Muscle of arm (tissue), 12 donors: ENCODE measurements around the gene FAM3D. TPM values are rescaled to one million over a fixed set of nuclear protein-coding genes. Genes with fewer than 3 reads are reported as not detected.

ENCODE experiments used
- DNase-seq: peaks from one replicate; pipeline ENCODE4 v3.0.0-alpha.2; 2013
- polyA plus RNA-seq, 12 donors: library from polyadenylated mRNA; unstranded; fragments of 120-200 nt; gene quantifications; one replicate each; pipeline ENCODE4 v1.2.1, GENCODE V29; 2013; ENCODE audit not compliant: insufficient read length in 12 of 12

The FAM3D gene
- polyA plus RNA-seq, 12 donors, result 0.27 to 25.6 (median 4.8) TPM; not detected in 7

DNA sequence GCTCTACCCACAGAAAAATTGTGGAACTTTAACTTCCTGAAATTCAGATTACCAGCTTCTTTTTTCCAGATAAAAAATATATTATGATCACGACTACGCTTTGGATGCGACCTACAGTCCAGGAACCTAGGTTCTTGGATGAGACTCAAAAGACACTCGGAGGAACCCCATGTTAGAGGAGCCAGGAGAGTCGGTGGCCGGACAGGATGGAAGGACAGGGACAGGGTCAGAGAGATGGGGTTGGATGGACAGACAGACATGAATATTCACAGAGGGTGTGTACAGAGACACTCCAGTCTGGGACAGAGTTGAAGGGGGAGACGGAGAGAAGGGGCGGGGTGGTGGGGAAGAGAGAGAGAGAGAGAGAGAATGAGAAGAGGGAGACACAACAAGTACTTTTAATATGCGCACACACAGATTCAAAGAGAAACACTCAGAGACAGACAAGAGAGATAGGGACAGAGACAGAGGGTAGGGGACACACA lies 9.5 kb downstream of the FAM3D start:
- DNase-seq, result no peak

DNA sequence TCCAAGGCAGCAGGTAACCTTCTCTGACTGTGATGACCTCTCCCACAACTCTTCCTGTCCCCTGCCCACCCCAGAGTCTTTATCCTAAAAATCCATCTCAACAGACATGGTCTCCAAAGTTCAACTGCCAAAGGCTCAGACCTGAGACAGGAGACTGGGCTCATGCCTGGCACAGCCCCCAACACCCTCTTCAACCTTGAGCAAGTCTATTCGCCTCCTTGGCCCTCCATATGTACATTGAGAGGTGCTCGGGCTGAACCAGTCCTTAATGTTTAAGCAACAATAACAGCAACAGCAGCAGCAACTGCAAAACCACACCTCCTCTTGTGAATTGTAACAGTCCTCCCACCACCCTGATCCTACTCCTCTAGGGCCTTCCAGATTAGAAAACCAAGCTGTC lies 9.9 kb downstream of the FAM3D start:
- DNase-seq, result no peak

DNA sequence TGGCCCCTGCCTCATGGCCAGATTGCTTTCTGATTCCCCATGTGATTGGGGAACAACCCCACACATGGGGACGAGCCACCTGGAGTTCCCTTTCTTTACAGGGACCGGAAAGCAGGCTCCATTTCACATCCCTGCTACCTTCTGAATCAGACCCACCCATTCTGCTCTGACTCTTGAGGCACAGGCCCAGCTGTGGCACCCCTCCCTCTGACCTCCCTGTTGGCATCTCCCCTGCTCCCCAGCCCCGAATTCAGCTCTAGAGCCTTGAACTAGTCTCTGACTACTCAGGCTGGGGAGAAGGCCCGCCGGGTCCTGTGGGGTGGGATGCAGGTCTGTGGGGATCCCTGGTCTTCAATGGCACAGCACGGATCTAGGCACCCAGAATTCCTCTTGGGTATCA lies 12.1 kb downstream of the FAM3D start:
- DNase-seq, result no peak

DNA sequence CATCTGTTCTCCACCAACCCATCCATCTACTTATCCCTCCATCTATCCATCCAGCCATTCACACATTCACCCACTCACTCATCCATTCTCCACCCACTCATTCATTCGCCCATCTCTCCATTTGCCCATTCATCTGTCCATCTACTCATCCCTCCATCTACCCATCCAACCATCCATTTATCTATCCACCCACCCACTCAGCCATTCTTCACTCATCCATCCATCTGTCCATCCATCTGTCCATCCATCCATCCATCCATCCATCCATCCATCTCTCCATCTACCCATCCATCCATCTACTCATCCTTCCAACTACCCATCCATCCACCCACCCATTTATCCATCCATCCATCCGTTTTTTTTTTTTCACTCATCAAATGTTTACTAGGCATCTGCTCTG lies 13.9 kb downstream of the FAM3D start:
- DNase-seq, result no peak

DNA sequence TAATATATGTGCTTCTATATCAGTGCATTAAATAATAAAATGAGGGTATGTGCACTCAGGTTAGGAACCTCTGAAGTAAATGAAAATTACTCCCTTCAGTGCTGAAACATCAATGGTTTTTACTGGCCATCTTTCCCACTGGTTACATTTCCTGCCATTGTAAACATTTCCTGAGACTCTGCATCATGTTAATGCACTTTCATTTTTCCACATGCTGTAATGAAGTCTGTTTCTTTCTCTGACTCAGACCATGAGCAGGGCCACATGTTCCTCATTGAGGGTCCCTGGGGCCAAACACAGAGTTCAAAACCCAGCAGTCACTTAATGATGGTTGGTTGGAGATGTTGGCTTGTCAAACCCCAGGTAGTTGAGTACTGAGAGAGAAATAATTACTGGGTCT lies 15.3 kb downstream of the FAM3D start:
- DNase-seq, result no peak

DNA sequence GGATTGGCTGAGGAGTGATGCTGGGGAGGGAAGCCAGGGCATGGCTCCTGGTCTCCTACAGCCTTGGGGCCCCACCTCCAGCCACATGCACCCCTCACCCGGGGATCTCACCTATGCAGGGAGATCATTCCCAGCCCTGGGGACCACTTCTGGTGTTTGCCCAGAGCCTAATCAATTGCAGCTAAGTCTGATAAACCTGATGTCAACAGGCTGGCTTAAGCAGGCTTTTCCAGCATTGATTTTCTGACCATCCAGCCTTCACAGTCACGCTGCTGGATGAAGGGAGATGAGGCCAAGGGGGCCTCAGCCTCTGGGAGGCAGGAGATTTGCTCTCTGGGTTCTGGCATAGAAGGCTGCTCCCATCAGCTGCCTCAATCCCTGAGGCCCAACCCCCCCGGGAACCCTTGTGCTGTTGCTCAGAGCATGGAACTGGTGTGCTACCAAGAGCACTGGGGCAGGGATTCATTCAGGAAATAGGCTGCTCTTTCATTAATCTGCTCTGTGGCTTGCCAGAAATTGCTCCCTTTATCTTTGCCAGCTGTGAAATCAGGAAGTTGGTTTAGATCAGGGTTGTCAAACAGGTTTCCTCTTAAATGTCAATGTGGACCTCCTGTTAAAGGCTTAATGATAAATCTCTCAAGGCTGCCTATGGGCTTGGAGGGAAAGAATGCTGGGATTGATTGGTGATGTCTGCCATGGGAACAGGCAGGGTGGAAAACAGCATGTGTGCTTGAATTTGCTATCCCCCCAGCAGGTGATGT lies 19.0 kb downstream of the FAM3D start:
- no peak for DNase-seq

DNA sequence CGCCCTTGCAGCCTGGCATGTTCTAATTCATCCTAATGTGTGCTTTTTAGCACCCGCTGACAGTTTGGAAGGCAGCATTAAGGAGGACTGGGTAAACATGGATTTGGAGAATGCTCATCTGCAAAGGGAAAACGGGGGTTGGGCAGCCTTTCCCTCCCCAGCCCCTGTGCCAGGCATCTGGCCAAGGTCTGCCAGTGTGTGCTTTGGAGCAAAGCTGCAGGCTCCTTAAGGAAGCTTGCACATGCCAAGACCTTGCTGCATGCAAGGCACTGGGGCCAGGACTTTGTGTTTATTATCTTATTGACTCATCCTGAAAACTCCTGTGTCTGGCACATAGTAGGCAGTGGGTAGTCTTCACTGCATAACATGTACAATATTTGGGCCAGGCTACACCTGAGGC lies 20.1 kb downstream of the FAM3D start:
- no peak for DNase-seq

DNA sequence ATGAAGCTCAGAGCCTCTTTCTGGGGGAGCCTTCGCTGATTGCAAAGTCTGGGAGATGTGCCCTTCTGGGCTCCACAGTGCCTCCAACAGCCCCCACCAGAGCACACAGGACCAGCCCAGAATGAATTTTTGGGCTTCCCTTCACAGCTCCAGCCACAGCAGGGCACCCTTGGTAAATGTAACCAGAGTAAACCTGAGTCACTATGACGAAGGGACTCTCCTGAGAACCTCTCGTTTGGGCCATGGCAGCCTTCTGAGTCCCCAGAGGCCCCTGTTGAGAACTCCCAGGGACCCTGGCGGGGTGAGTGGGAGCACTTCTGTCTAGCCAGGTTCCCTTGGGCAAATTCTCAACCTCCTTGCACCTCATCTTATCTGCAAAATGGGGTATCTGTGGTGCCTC lies 20.8 kb downstream of the FAM3D start:
- no peak for DNase-seq

DNA sequence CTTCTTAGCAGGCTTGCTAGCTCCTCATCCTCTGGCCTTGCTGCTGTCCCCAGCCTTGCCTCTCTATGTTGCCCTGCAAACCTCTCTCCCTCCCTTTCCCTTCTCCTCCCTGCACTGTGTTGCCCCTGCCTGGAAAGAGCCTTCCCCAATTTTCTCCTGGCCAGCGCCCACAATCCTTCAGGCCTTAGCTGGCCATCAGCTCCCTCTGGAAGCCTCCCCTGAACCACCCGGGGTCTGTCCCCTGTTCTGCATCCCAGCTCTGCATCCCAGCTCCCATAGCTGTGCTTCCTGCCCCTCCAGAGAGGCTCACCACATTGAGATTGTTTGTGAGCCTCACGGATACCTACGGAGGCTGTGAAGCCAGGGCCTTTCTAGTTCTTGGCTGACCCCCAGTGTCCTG lies 23.7 kb downstream of the FAM3D start:
- no peak for DNase-seq

DNA sequence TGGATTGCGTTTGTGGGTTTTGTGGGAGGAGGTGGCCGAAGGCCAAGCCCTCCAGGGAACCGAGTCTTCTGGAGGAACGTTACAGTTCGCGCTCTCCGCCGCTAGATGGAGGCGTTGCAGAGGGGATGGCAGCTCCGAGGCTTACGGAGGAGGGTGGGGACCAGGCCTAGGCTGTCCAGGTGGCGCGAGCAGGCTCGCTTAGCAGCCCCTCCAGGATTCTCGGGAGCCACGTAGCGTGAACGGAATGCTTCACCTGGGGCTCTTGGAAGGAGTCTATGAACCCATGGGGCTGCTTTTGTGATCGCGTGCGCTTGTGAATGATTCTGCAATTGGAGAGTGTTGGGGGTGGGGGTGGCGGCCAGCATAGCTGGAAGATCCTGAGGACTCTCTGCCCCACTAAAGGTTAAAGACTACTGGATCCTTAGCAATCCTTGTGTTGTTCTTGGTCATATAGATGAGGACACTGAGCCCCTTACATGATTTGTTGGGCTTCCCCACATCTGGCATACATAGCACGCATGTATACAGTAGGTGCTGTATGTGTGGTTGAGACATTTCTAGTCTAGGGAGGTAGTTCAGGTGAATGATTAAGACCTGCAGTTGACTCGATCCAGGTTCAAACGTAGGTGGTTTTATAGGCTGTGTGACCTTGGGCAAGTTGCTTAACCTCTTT lies 25.7 kb downstream of the FAM3D start:
- peak; percentile 69 for DNase-seq

DNA sequence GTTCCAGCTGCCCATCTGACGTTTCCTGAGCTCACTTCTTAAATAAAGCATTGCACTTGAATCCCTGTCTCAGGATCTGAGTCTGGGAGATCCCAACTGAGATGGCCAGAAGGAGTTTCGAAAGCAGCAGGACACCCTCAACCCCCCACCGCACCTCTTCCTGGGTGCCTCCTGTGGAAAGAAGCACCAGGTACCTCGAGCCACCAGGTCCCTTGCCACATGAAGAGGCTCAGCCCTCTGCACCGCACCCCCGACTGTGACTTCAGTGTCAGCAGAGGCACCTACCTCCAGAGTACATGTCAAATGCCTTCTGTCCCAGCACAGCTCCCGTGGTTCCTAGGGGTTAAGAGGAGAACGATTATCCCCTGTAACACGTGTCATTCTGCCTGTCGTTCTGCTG lies 26.7 kb downstream of the FAM3D start:
- no peak for DNase-seq

DNA sequence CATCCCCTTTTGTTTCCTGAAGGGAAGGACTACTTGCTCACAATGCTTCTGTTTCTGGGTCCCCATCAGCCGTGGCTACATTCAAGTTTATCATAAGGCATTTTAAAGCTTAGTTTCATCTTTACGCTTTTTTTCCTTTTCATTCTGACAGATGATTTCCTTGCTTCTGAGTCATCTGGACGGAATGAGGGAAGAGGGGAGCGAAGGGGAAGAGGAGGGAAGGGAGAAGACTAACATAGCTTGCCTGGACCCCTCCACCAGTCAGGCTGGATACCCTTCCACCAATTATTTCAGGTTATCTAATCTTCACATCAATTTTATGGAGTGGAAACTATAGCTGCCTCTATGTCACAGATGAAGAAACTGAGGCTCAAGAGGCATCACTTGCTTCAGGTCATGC lies 27.6 kb downstream of the FAM3D start:
- no peak for DNase-seq

DNA sequence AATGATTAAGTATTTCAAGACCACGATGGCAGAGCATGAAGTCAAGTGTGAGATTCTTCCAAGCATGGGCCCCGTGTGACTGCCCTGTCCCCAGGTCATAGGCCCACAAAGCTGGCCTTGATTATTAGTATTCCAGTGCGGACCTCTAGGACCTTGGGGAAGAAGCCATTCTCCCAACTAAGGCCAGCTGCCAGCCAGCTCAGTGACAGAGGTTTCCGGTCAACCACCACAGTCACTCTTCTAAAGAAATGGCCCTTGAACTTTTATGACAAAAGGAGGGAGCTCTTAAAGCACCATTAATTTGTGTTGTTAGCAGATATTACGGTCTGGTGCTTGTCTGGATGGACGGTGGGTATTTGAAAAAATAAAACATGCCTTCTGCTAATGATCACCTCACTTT lies 28.0 kb downstream of the FAM3D start:
- DNase-seq, result no peak

DNA sequence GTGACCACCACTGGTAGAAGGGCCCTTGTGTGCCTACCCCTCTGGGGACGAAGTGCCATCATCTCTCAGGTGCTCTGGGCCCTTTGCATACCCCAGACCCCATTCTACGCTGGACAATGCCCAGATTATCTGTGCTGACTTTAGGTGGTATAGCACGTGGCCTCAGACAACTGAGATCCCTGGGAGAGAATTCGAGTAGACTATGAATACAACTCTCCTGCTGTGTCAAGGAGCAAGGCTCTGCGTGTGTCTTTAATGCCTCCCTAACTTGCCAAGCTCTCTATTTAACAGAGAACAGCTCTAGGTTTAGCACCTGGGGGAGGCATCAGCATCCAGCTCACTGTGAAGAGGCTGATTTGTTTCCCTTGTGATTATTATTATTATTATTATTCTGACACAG lies 29.1 kb downstream of the FAM3D start:
- no peak for DNase-seq

DNA sequence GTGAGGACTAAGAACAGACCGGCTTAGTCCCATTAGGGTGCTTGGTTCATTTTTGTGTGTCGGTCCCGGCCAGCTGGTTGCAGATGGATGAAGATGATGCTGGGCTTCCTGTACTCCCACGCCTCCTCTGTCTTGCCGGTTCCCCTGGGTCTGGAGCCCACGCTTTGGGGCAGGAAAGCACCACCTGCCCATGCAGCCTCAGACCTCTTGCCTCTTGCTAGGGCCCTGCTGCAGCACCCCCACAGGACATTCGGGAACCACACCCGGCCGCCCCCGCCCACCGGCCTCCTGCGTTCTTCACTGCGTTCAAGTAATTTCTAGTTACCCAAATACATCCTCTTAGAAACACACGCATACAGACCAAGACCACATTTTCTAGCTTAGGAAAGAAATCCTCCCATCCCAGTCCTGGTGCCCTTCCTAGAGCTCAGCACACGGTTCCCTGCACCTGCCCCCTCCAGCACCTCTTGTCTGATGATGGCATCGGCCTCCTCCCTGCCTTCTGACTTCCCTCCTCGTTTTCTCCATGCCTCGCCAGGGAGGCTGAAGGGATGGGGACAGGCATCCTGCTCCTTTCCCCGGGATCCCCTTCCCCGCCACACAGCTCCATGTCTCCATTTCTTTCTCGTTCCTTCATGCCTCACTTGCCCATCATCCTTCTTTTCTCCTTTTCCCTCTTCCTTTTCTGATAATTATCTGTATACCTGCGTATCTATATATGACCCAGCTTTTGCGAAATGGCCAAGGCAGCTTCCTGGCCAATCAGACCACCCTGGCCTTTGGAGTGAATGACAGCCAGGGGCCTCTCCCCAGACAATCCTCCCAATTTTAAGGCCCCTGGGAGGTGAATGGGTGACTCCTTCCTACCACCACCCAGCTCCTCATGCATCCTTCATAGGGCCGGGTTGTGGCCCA lies 30.9 kb downstream of the FAM3D start:
- no peak for DNase-seq

DNA sequence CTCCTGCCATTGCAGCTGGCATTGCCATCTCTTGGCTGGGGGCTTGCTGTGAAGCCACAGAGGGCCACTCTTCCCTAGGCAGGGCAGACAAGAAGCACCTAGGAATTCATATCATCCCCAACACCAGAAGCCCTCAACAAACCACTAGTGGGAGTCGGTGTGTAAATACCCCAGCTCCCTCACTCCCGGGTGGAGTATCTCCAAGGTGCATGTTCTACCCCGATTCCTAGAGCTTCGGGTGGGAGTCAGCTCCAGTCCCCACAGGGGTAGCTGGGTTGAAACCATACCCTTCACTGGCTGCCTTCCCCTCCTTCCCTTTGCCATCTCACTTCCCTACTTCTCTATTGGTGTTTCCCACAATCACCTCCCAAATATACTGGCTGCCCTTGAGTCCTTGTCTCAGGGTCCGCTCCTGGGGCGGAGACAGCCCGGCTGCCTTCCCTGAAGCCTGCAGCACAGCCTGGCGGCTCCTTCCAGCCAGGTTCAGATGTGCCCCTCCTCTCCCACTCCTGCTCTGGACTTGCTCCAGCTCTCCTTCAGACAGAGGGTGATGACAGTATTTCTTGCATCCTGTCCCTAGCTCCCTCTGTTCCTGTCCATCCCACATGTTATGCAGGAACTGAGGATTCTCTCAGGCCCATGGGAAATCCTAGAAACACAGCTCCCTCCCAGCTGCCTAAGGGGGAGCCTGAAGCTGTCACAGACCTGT lies 33.3 kb downstream of the FAM3D start:
- no peak for DNase-seq

DNA sequence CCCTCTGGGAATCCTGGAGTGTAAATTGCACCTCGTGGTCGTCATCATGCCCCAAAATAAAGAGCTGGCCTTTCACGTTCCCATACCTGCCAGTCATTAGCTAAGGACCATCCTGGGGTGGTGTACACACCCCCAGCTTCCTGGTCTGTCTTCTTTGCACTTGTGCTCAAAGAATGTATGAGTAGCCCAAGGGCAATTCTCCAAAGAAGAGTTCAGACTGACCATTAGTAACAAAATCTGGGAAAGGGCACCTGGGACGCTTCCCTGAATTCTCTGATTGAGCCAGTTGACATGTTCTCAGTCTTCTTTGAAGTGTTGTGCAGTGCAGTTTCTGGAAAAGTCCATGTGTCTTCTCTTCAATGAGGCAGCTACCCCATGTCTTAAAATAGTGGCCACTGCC lies 34.8 kb downstream of the FAM3D start:
- no peak for DNase-seq

DNA sequence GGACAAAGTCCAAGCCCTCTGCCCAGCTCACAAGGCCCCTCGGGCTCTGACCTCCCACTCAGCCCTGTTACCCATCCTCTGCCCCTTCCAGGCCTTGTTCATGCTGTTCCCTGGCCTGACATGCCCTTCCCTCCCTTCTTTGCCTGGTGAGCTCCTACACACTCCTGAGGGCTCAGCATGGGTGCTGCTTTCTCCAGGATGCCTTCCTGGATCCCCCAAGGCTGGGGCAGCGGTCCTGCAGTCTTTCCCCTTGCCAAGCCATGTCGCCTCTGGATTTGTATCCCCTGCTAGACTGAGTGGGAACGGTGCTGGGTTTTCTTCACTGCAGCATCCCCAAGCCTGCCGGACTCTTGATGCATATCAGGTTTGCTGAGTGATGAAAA lies 35.9 kb downstream of the FAM3D start:
- no peak for DNase-seq

DNA sequence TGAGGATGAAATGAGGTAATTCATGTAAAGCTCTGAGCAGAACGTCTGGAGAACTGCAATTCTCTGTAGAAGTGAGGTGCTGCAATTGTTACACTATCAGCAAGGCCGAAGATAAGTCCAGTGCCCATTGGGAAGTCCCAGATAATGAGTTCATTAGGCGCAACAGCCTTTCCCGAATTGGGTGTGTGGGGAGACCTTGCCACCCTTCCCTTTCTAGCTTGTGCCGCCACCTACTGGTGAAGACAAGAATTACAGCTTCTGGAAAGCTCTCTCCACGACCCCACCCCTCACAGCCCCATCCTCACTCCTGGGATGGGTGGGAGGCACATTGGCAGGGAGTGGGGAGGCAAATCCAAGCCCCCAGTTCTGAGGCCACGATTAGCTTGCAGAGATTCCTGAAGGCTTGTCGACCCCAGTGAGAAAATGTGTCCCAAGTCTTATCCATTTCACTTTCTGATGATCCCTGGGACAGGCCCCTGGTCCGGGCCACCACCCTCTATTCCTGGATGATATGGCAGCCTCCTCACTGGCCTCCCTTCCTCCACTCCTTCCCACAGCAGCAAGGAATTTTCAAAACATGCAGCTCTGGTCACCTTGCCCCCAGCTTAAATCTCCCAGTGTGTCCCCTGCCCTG lies 36.4 kb downstream of the FAM3D start:
- DNase-seq, result peak; percentile 76

DNA sequence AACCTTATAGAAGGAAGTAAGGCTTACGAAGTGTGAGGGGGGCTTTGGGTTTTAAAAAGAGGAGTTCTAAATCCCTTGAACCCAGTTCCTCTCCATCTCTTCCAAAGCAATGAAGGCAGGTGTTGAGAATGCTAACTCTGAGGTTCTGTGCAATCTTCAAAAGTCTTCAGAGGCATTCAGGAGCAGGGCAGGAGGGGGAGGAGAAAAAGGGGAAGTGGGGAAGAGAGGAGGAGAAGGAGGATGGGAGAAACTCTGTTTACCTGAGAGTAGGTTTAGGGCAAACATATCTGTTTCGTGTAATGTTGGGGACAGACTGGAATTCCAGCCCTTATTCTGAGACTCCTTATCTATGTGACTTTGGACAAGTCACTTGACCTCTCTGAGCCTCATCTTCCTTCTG lies 36.9 kb downstream of the FAM3D start:
- no peak for DNase-seq

DNA sequence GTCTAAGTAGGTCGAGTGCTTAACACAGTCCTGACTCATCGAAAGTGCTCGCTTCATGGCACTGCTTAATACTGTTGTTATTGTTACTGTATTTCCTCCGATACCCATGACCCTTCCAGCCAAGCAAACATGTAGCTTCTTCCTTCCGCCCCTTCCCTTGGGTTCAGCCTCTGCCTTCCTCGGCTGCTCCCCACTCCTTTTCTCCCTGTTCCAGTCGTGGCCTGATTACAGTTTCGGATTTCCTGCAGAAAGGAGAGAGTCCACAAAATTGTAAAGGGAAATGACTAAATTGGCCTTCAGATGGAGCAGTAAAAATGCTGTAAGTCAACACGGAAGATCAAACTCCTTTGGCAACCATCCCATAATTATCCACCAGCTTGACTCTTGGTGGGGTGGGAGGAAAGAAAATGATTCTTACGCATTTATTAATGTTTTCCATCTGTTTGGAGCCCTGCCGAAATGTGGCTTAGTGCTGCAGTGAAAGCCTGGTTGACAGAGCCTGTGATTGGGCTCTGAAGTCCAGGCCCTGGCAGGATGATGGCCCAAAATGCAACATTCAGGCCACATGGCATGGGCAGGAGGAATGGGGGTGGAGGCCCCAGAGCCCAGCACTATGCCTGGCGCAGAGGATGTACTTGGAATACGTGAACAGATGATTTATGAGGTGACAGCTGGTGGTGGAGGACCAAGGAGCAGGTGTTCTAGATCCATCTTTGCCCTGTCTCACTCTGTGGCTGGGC lies 37.6 kb downstream of the FAM3D start:
- peak; percentile 93 for DNase-seq
